A549 (cell line): ENCODE measurements around the gene STK33. TPM values are rescaled to one million over a fixed set of nuclear protein-coding genes. Genes with fewer than 3 reads are reported as not detected.

ENCODE experiments used
- ATAC-seq, 2 experiments: fragments of 200-7000 bp in 1 of 2; fragments of >200 bp in 1 of 2; cut with Nextera tagmentation in 1 of 2; cut with Tn5 transposase in 1 of 2; 3 replicates each; pipeline versions ENCODE4 v1.8.0 to v1.9.1; 2018 to 2020; ENCODE audit warnings: mild to moderate bottlenecking in 1 of 2, moderate library complexity in 1 of 2
- CTCF ChIA-PET: fragments of 300-600 bp; sonication (Branson Sonifier 250); formaldehyde crosslinking; extraction: SDS; loops from one replicate; lab custom pipeline; 2021; ENCODE audit warnings: antibody characterized with exemption, inconsistent platforms; lab: Yijun Ruan, JAX
- POLR2A ChIA-PET: fragments of 350-600 bp; formaldehyde crosslinking; extraction: SDS; loops from one replicate; lab custom pipeline; 2021; ENCODE audit warnings: antibody characterized with exemption, inconsistent platforms; lab: Yijun Ruan, JAX
- DNase-seq, 2 experiments: peaks; one replicate each; pipeline versions ENCODE4 v3.0.0 to v3.0.0-alpha.2; 2011 to 2016; ENCODE audit warnings: low read depth in 1 of 2, low spot score in 1 of 2
- FAIRE-seq: peaks from 2 replicates; lab custom pipeline; 2011; peaks lifted over from hg19 to GRCh38; lab: Jason Lieb, UNC
- H3K27ac ChIP-seq, 2 experiments: fragments of >200 bp; sonication (Bioruptor Twin); formaldehyde crosslinking; 3 replicates each; pipeline ENCODE4 v1.5.1; 2016 to 2017
- H3K4me1 ChIP-seq: fragments of >200 bp; sonication (Bioruptor Twin); formaldehyde crosslinking; 3 replicates; pipeline ENCODE4 v1.6.1; 2016
- H3K4me2 ChIP-seq: fragments of >200 bp; sonication (Bioruptor Twin); formaldehyde crosslinking; 3 replicates; pipeline ENCODE4 v1.6.1; 2016
- H3K4me3 ChIP-seq: fragments of >200 bp; sonication (Bioruptor Twin); formaldehyde crosslinking; 3 replicates; pipeline ENCODE4 v1.5.1; 2016
- H3K9me3 ChIP-seq: fragments of >200 bp; sonication (Bioruptor Twin); formaldehyde crosslinking; 3 replicates; pipeline ENCODE4 v1.6.1; 2016
- CEBPB ChIP-seq, 2 experiments: fragments of >200 bp in 1 of 2; sonication (Bioruptor Twin) in 1 of 2; formaldehyde crosslinking in 1 of 2; IDR thresholded peaks; 2 replicates each; pipeline ENCODE4 v1.6.1; 2012 to 2016
- CTCF ChIP-seq: fragments of >200 bp; sonication (Bioruptor Twin); formaldehyde crosslinking; IDR thresholded peaks from 3 replicates; pipeline ENCODE4 v1.5.1; 2016
- E2F6 ChIP-seq: IDR thresholded peaks from 2 replicates; pipeline ENCODE4 v1.6.1; 2012; ENCODE audit warnings: low read depth, borderline replicate concordance
- EHMT2 ChIP-seq: fragments of 200-600 bp; sonication (generic); IDR thresholded peaks from 2 replicates; pipeline ENCODE4 v1.6.1; 2016; ENCODE audit warnings: antibody characterized with exemption, low read depth, mild to moderate bottlenecking, moderate library complexity
- ESRRA ChIP-seq: fragments of 150-350 bp; IDR thresholded peaks from 2 replicates; pipeline ENCODE4 v1.6.1; 2014; ENCODE audit warnings: mild to moderate bottlenecking, low read length, borderline replicate concordance
- FOSL2 ChIP-seq, 2 experiments: fragments of 450-650 bp in 1 of 2; fragments of >200 bp in 1 of 2; sonication (Bioruptor Twin) in 1 of 2; formaldehyde crosslinking; IDR thresholded peaks; 2 replicates each; pipeline versions ENCODE4 v1.5.0 to v1.6.1; 2016 to 2020; ENCODE audit warnings: mild to moderate bottlenecking in 1 of 2, moderate library complexity in 1 of 2
- FOXS1 ChIP-seq: fragments of 250-450 bp; sonication (Bioruptor Pico); IDR thresholded peaks from 2 replicates; pipeline ENCODE4 v1.5.0; 2020; ENCODE audit warnings: mild to moderate bottlenecking, moderate library complexity
- GATA3 ChIP-seq: IDR thresholded peaks from 2 replicates; pipeline ENCODE4 v1.6.1; 2012; ENCODE audit warnings: borderline replicate concordance
- HDAC2 ChIP-seq: fragments of 200-600 bp; sonication (generic); IDR thresholded peaks from 2 replicates; pipeline ENCODE4 v1.6.1; 2016
- HES2 ChIP-seq: fragments of >200 bp; sonication (Bioruptor Twin); formaldehyde crosslinking; IDR thresholded peaks from 2 replicates; pipeline ENCODE4 v1.6.1; 2016
- KDM5A ChIP-seq: fragments of 200-600 bp; sonication (generic); IDR thresholded peaks from 2 replicates; pipeline ENCODE4 v1.6.1; 2016; ENCODE audit warnings: antibody characterized with exemption, mild to moderate bottlenecking
- MAZ ChIP-seq: fragments of 150-350 bp; IDR thresholded peaks from 2 replicates; pipeline ENCODE4 v1.6.1; 2014; ENCODE audit warnings: antibody characterized with exemption, low read depth, low read length, borderline replicate concordance
- NFE2L2 ChIP-seq: fragments of 150-350 bp; conservative IDR thresholded peaks from 2 replicates; pipeline ENCODE4 v1.6.1; 2014; ENCODE audit warnings: low read length
- NPAS2 ChIP-seq: fragments of 250-450 bp; sonication (Bioruptor Pico); IDR thresholded peaks from 2 replicates; pipeline ENCODE4 v1.8.0; 2022; ENCODE audit warnings: mild to moderate bottlenecking, moderate library complexity, borderline replicate concordance
- RAD21 ChIP-seq, 2 experiments: fragments of >200 bp in 1 of 2; sonication (Bioruptor Twin) in 1 of 2; formaldehyde crosslinking in 1 of 2; IDR thresholded peaks in 1 of 2; conservative IDR thresholded peaks in 1 of 2; 2 replicates in 1 of 2; 3 replicates in 1 of 2; pipeline ENCODE4 v1.6.1; 2012 to 2018; ENCODE audit warnings: inconsistent platforms in 1 of 2
- RFX5 ChIP-seq: fragments of 450-650 bp; IDR thresholded peaks from 2 replicates; pipeline ENCODE4 v1.7.1; 2014; ENCODE audit warnings: antibody characterized with exemption, mild to moderate bottlenecking, moderate library complexity
- TP53 ChIP-seq: fragments of 250-450 bp; sonication (Bioruptor Pico); IDR thresholded peaks from 2 replicates; pipeline ENCODE4 v1.5.0; 2021; ENCODE audit warnings: mild to moderate bottlenecking, moderate library complexity
- WGBS: methylation state at CpG from one replicate; pipeline ENCODE4 v1.1.6; 2017; ENCODE audit errors: missing lambda C conversion rate; 5-methylcytosine and 5-hydroxymethylcytosine counted together
- polyA plus RNA-seq, 4 experiments: library from polyadenylated mRNA; depleted of rRNA in 3 of 4; stranded (reverse); fragments of >200 nt; fragmentation: RNase III in 1 of 4; extraction: RNeasy Plus Mini Kit Qiagen cat#74134 plus additional on column Dnase treatment in 1 of 4; gene quantifications; 2 replicates in 3 of 4; 3 replicates in 1 of 4; pipeline ENCODE4 v1.2.3, GENCODE V29; 2011 to 2017
- TF ChIP-seq, protein P1 (sequence below): IDR thresholded peaks from 2 replicates; pipeline ENCODE4 v1.6.1; 2012

The STK33 gene
- polyA plus RNA-seq, 2 of the 4 experiments (the other 2 are of a cell fraction) = 5.2 to 5.8 TPM

- TF ChIP-seq NFE2L2 (no peak), CEBPB (IDR thresholded peaks at IDR 0.05) (no peak)
- DNase-seq (no peak), ATAC-seq (no peak), FAIRE-seq (no peak)
- H3K4me3 ChIP-seq = no peak overlapping the region
- CTCF ChIA-PET = interaction anchor here (1.4 kb wide), 1 partner anchor 15 kb away, joined by 3 read pairs; no protein-coding TSS in a partner anchor
- no peak overlapping the region for H3K4me2 ChIP-seq
- H3K4me1 ChIP-seq = no peaks in the 10 kb centered on the region
- no peaks in the 10 kb centered on the region for H3K9me3 ChIP-seq
- WGBS = 64% methylated on average over 9 of the region's 9 CpGs
- H3K27ac ChIP-seq = no peak overlapping the region
- POLR2A ChIA-PET = no interaction called here
Measured at GRCh38 chr11:8390851-8391612, 203.0 kb downstream of the STK33 start.

DNA sequence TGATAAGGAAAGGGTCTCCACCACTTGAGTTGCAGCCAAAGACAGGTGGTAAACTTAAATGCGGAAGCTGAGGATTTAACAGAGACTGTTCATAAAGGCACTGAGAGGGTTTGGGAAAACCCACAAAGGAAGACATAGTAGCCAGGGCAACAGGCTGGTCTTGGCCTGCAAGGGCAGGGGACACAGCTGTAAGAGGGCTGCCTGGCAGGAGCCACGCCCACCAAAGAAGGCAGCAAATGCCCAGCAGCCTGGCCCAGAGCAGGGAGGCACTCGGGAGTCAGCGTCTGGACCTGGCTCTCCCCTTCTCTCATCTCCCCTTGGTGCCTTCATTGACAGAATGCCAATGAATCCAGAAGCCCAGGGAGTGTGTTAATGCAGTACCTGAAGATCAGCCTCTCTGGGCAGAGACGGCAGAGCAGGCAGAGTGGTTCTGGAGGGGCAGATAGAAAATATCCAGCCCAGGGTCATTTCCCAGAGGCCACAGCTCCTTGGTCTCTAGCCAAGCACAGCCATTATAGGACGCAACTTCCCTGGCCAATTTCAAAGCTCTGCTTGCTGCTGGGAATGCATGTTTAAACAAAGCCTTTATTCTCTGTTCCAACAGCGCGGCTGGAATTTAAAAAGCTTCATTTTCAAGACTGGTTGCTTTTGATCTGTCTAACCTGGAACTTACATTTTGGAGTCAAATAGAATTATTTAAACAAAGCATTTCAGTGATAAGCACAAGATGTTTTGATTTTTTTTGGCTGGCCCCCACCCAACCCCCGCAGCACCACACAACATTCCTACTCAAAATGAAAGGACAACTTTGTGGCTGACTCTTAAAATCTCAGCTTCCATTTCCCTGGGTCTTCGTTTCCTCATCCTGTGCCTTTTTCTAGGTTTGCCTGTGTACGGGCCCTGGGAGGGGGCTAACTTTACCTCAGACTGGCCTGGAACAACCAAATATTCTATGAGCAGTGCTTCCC is 204.7 kb downstream of the STK33 start:
- CTCF ChIA-PET = interaction anchor here (1.4 kb wide), 1 partner anchor 125 kb away, joined by 3 read pairs; no protein-coding TSS in a partner anchor
- POLR2A ChIA-PET = interaction anchor here (0.7 kb wide), 1 partner anchor 1705 kb away, joined by 4 read pairs; no protein-coding TSS in a partner anchor
- no peaks in the 10 kb centered on the region for H3K9me3 ChIP-seq
- FAIRE-seq (no peak), DNase-seq (no peak), ATAC-seq (no peak)
- H3K27ac ChIP-seq = no peak overlapping the region
- no peak overlapping the region for H3K4me2 ChIP-seq
- no peaks in the 10 kb centered on the region for H3K4me1 ChIP-seq
- H3K4me3 ChIP-seq = no peak overlapping the region
- WGBS = 63% methylated on average over 11 of the region's 11 CpGs
- TF ChIP-seq ESRRA = no peak
- TF ChIP-seq, protein P1, sequence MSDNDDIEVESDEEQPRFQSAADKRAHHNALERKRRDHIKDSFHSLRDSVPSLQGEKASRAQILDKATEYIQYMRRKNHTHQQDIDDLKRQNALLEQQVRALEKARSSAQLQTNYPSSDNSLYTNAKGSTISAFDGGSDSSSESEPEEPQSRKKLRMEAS = no peak
- TF ChIP-seq FOXS1 (CRISPR knock-in tag) = no peak
- TF ChIP-seq RAD21 (conservative IDR thresholded peaks at IDR 0.05 in 1 of 2, IDR thresholded peaks at IDR 0.05 in 1 of 2) = no peak
- no peak for TF ChIP-seq KDM5A
- no peak for TF ChIP-seq GATA3
- no peak for TF ChIP-seq RFX5
- TF ChIP-seq E2F6 = no peak
- TF ChIP-seq HDAC2 = no peak
- no peak for TF ChIP-seq FOSL2 (IDR thresholded peaks at IDR 0.05)
- no peak for TF ChIP-seq FOSL2 (CRISPR knock-in tag; IDR thresholded peaks at IDR 0.05)
- no peak for TF ChIP-seq TP53 (CRISPR knock-in tag)
- no peak for TF ChIP-seq MAZ
- no peak for TF ChIP-seq HES2
- TF ChIP-seq EHMT2 = no peak
- TF ChIP-seq CTCF = no peak
- no peak for TF ChIP-seq NPAS2
